IMR-90 (cell line): ENCODE data around the gene SMIM24. TPM values are rescaled to one million over a fixed set of nuclear protein-coding genes. Genes with fewer than 3 reads are reported as not detected.

Experiments
- ATAC-seq: fragments of 200-7000 bp; cut with Tn5 transposase; 2 replicates; pipeline ENCODE4 v1.9.1; 2020; ENCODE audit warnings: low read depth, mild to moderate bottlenecking, moderate library complexity
- BruUV-seq: library from RNA; stranded (reverse); fragments of 400-500 nt; replicated peaks from 2 replicates; lab custom pipeline; 2021; lab: Mats Ljungman, UMichigan
- CTCF ChIA-PET: fragments of 300-600 bp; formaldehyde crosslinking; extraction: SDS; loops from one replicate; lab custom pipeline; 2021; ENCODE audit warnings: antibody characterized with exemption; lab: Yijun Ruan, JAX
- POLR2A ChIA-PET: fragments of 300-600 bp; sonication (Branson Sonifier 250); formaldehyde crosslinking; loops from one replicate; lab custom pipeline; 2022; ENCODE audit warnings: antibody characterized with exemption; ENCODE audit not compliant: unreplicated experiment; lab: Charles Lee
- DNase-seq: peaks from one replicate; pipeline ENCODE4 v3.0.0; 2013
- H2AFZ ChIP-seq: replicated peaks from 2 replicates; pipeline ENCODE3; 2013; ENCODE audit warnings: low read length, mild to moderate bottlenecking; ENCODE audit not compliant: poor library complexity
- H2AK5ac ChIP-seq: 2 replicates; pipeline ENCODE4 v1.6.1; 2013; ENCODE audit warnings: low read depth, low read length, inconsistent platforms
- H2AK9ac ChIP-seq: replicated peaks from 2 replicates; pipeline ENCODE3; 2013; ENCODE audit warnings: mild to moderate bottlenecking, low read depth, low read length, moderate library complexity; ENCODE audit not compliant: poor library complexity
- H2BK120ac ChIP-seq: 2 replicates; pipeline ENCODE4 v1.6.1; 2013; ENCODE audit warnings: low read depth, low read length, inconsistent platforms
- H2BK15ac ChIP-seq: 3 replicates; pipeline ENCODE4 v1.6.1; 2013; ENCODE audit warnings: low read depth, low read length, inconsistent platforms
- H2BK20ac ChIP-seq: 2 replicates; pipeline ENCODE4 v1.6.1; 2013; ENCODE audit warnings: low read depth, mild to moderate bottlenecking, inconsistent platforms, low read length, moderate library complexity
- H2BK5ac ChIP-seq: 2 replicates; pipeline ENCODE4 v1.6.1; 2013; ENCODE audit warnings: mild to moderate bottlenecking, low read depth, low read length, inconsistent platforms; ENCODE audit not compliant: poor library complexity, severe bottlenecking
- H3K14ac ChIP-seq: replicated peaks from 2 replicates; pipeline ENCODE4 v1.6.1; 2013; ENCODE audit warnings: low read depth, low read length, inconsistent platforms
- H3K18ac ChIP-seq: 2 replicates; pipeline ENCODE4 v1.6.1; 2013; ENCODE audit warnings: low read depth, low read length, control low read depth
- H3K23ac ChIP-seq: 2 replicates; pipeline ENCODE4 v1.6.1; 2013; ENCODE audit warnings: low read depth, low read length, inconsistent platforms
- H3K27ac ChIP-seq: 2 replicates; pipeline ENCODE4 v1.5.1; 2013; ENCODE audit warnings: mild to moderate bottlenecking, control low read depth, low read length; ENCODE audit not compliant: insufficient read depth
- H3K27me3 ChIP-seq: 2 replicates; pipeline ENCODE4 v1.6.1; 2013; ENCODE audit warnings: low read length; ENCODE audit not compliant: control insufficient read depth, insufficient read depth
- H3K36me3 ChIP-seq: 2 replicates; pipeline ENCODE4 v1.6.1; 2013; ENCODE audit warnings: low read length, mixed read lengths; ENCODE audit not compliant: control insufficient read depth, insufficient read depth
- H3K4ac ChIP-seq: 2 replicates; pipeline ENCODE4 v1.6.1; 2013; ENCODE audit warnings: low read depth, low read length, inconsistent platforms
- H3K4me1 ChIP-seq: 2 replicates; pipeline ENCODE4 v1.6.1; 2013; ENCODE audit warnings: low read length, mixed read lengths; ENCODE audit not compliant: control insufficient read depth, insufficient read depth
- H3K4me2 ChIP-seq: 2 replicates; pipeline ENCODE4 v1.6.1; 2013; ENCODE audit warnings: low read depth, mild to moderate bottlenecking, control low read depth, low read length, moderate library complexity
- H3K4me3 ChIP-seq: 2 replicates; pipeline ENCODE4 v1.5.1; 2013; ENCODE audit warnings: low read depth, mild to moderate bottlenecking, control low read depth, low read length, moderate library complexity; ENCODE audit not compliant: insufficient read depth
- H3K56ac ChIP-seq: 2 replicates; pipeline ENCODE4 v1.6.1; 2013; ENCODE audit warnings: low read length, inconsistent platforms; ENCODE audit not compliant: insufficient read depth; ENCODE audit errors: extremely low read depth
- H3K79me1 ChIP-seq, 2 experiments: 2 replicates each; pipeline ENCODE4 v1.6.1; 2013; ENCODE audit warnings: low read length in 2 of 2, inconsistent platforms in 1 of 2, low read depth in 1 of 2
- H3K9ac ChIP-seq: 2 replicates; pipeline ENCODE4 v1.6.1; 2013; ENCODE audit warnings: low read depth, low read length, control low read depth
- H3K9me1 ChIP-seq: 2 replicates; pipeline ENCODE4 v1.6.1; 2013; ENCODE audit warnings: low read length, inconsistent platforms; ENCODE audit not compliant: insufficient read depth
- H3K9me3 ChIP-seq: 2 replicates; pipeline ENCODE4 v1.6.1; 2013; ENCODE audit warnings: low read length; ENCODE audit not compliant: control insufficient read depth, insufficient read depth
- H4K20me1 ChIP-seq: 2 replicates; pipeline ENCODE4 v1.6.1; 2013; ENCODE audit warnings: low read length, inconsistent platforms; ENCODE audit not compliant: insufficient read depth
- H4K5ac ChIP-seq: 2 replicates; pipeline ENCODE4 v1.6.1; 2013; ENCODE audit warnings: mild to moderate bottlenecking, low read depth, low read length, control low read depth
- H4K8ac ChIP-seq, 2 experiments: 2 replicates each; pipeline ENCODE4 v1.6.1; 2013; ENCODE audit warnings: low read depth in 2 of 2, low read length in 2 of 2, control low read depth in 1 of 2, inconsistent platforms in 1 of 2
- H4K91ac ChIP-seq: 2 replicates; pipeline ENCODE4 v1.6.1; 2013; ENCODE audit warnings: low read depth, low read length, inconsistent platforms; ENCODE audit not compliant: insufficient read depth
- BHLHE40 ChIP-seq: fragments of 150-350 bp; IDR thresholded peaks from 2 replicates; pipeline ENCODE4 v1.6.1; 2016; ENCODE audit warnings: mild to moderate bottlenecking, low read depth, low read length
- CEBPB ChIP-seq: IDR thresholded peaks from 2 replicates; pipeline ENCODE4 v1.6.1; 2012; ENCODE audit warnings: low read depth, low read length, improper control_type of control experiment
- CHD1 ChIP-seq: IDR thresholded peaks from 2 replicates; pipeline ENCODE4 v1.6.1; 2012; ENCODE audit warnings: low read depth, low read length, improper control_type of control experiment
- FOS ChIP-seq: fragments of 150-350 bp; IDR thresholded peaks from 2 replicates; pipeline ENCODE4 v1.6.1; 2016; ENCODE audit warnings: low read depth, low read length
- MAFK ChIP-seq: IDR thresholded peaks from 2 replicates; pipeline ENCODE4 v1.6.1; 2012; ENCODE audit warnings: low read depth, low read length, improper control_type of control experiment
- MXI1 ChIP-seq: IDR thresholded peaks from 2 replicates; pipeline ENCODE4 v1.6.1; 2012; ENCODE audit warnings: low read depth, mild to moderate bottlenecking, low read length, moderate library complexity, borderline replicate concordance
- NFE2L2 ChIP-seq: fragments of 150-350 bp; IDR thresholded peaks from 2 replicates; pipeline ENCODE4 v1.6.1; 2016; ENCODE audit warnings: low read depth, mild to moderate bottlenecking, low read length
- POLR2A ChIP-seq: IDR thresholded peaks from 2 replicates; pipeline ENCODE4 v1.6.1; 2012; ENCODE audit warnings: mild to moderate bottlenecking, low read depth, low read length
- RFX5 ChIP-seq: IDR thresholded peaks from 2 replicates; pipeline ENCODE4 v1.8.0; 2012; ENCODE audit warnings: low read depth, mild to moderate bottlenecking, low read length, moderate library complexity
- SMC3 ChIP-seq: fragments of 150-350 bp; IDR thresholded peaks from 2 replicates; pipeline ENCODE4 v1.6.1; 2016; ENCODE audit warnings: low read depth, mild to moderate bottlenecking, antibody characterized with exemption, low read length, moderate library complexity
- WGBS, 2 experiments: methylation state at CpG; one replicate each; pipeline versions ENCODE4 v1.1.5 to v1.1.7; 2013; ENCODE audit warnings: missing lambda C conversion rate in 2 of 2; ENCODE audit not compliant: insufficient read length in 1 of 2; ENCODE audit errors: extremely low coverage in 2 of 2; 5-methylcytosine and 5-hydroxymethylcytosine counted together
- dilution Hi-C: fragments of 300-500 bp; cut with HindIII; formaldehyde crosslinking; loops from one replicate; pipeline ENCODE4 v1.14.3; 2018; ENCODE audit warnings: low sequenced_read_pairs; ENCODE audit not compliant: unreplicated experiment
- in situ Hi-C: fragments of 300-500 bp; cut with MboI; formaldehyde crosslinking; loops from 3 replicates; pipeline ENCODE4 v1.14.3; 2019; ENCODE audit warnings: low sequenced_read_pairs, inconsistent platforms, mixed read lengths
- intact Hi-C: fragments of 100-400 bp; cut with micrococcal nuclease; formaldehyde crosslinking; loops from 2 replicates; pipeline ENCODE4 v1.10.0; 2022
- polyA plus RNA-seq, 3 experiments: library from polyadenylated mRNA; depleted of rRNA; stranded (reverse); fragments of >200 nt; gene quantifications; 2 replicates each; pipeline ENCODE4 v1.2.3, GENCODE V29; 2012; ENCODE audit warnings: low replicate concordance in 1 of 3
- total RNA-seq: library from RNA; depleted of rRNA; stranded (reverse); fragments of >200 nt; gene quantifications from 2 replicates; pipeline ENCODE4 v1.2.3, GENCODE V29; 2012
- TF ChIP-seq, protein P1 (sequence below): fragments of 150-350 bp; IDR thresholded peaks from 2 replicates; pipeline ENCODE4 v1.6.1; 2016; ENCODE audit warnings: low read depth, mild to moderate bottlenecking, low read length, moderate library complexity, borderline replicate concordance
- TF ChIP-seq, protein P2 (sequence below): fragments of 150-350 bp; IDR thresholded peaks from 2 replicates; pipeline ENCODE4 v1.6.1; 2017; ENCODE audit warnings: mild to moderate bottlenecking, antibody characterized with exemption, low read length, low read depth
- TF ChIP-seq, protein P3 (sequence below): conservative IDR thresholded peaks from 2 replicates; pipeline ENCODE4 v1.5.1; 2012; ENCODE audit warnings: mild to moderate bottlenecking, low read depth, low read length, improper control_type of control experiment

The SMIM24 gene
- total and polyA plus RNA-seq, 2 of the 4 experiments (the other 2 are of a cell fraction) = not detected

DNA sequence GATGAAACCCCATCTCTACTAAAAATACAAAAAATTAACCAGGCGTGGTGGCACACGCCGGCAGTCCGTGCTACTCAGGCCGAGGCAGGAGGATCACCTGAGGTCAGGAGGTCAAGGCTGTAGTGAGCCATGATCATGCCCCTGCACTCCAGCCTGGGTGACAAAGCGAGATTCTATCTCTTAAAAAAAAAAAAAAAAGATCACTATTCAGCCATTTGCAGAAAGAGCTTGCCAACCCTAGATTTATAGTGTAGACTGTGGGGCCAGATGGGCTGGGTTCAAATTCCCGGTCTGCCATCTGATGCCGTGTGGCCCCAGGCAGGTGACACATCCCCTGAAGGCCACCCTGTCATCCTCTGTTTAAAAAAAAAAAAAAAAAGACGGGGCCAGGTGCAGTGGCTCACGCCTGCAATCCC lies 28.9 kb downstream of the SMIM24 start (continued):
- TF ChIP-seq SMC3 (no peak), MAFK (no peak)
- TF ChIP-seq, protein P1, sequence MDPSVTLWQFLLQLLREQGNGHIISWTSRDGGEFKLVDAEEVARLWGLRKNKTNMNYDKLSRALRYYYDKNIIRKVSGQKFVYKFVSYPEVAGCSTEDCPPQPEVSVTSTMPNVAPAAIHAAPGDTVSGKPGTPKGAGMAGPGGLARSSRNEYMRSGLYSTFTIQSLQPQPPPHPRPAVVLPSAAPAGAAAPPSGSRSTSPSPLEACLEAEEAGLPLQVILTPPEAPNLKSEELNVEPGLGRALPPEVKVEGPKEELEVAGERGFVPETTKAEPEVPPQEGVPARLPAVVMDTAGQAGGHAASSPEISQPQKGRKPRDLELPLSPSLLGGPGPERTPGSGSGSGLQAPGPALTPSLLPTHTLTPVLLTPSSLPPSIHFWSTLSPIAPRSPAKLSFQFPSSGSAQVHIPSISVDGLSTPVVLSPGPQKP = no peak

DNA sequence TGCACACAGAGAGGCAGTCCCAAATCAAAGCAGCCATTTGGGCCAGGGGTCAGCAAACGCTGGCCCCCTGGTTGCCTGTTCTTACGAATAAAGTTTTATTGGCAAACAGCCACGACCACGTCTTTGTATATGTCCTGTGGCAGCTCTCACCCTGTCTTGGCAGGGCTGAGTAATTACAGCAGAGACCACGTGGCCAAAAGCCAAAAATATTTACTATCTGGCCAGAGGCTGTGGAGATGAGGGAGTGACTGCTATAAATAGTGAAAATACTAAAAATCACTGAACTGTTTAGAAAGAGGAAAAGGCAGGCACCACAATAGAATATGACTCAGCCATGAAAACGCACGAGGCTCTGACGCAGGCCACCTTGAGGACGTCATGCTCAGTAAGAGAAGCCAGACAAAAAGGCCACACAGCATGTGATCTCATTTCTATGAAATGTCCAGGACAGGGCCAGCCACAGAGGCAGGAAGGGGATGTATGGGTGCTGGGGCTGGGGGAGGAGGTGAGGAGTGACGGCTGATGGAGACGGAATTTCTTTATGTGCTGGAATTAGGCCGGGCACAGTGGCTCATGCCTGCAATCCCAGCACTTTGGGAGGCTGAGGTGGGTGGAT lies 29.4 kb downstream of the SMIM24 start:
- Histone ChIP-seq H3K4me2 (no peak overlapping the region), H3K27me3 (no peaks in the 10 kb centered on the region), H3K27ac (peak overlapping the region; percentile 67), H3K79me1 (peaks cover 31 to 66% of the 10 kb centered on the region in 2 experiments), H2AFZ (peak overlapping the region; percentile 47), H3K36me3 (peaks cover 62% of the 10 kb centered on the region), H4K8ac (peak overlapping the region in 1 of 2 experiments; percentile 65; a peak in 2 of 4 replicates), H4K5ac (no peak overlapping the region), H3K14ac (no peak overlapping the region), H3K4me3 (no peak overlapping the region), H2AK5ac (no peak overlapping the region), H2BK120ac (no peak overlapping the region; the same call in 1 of the 2 replicates), H3K9ac (no peak overlapping the region), H3K9me1 (peaks cover 9% of the 10 kb centered on the region), H3K56ac (no peak overlapping the region), H3K9me3 (no peaks in the 10 kb centered on the region), H4K20me1 (peaks cover 38% of the 10 kb centered on the region), H3K23ac (no peak overlapping the region; the same call in 1 of the 2 replicates), H2BK15ac (no peak overlapping the region), H4K91ac (no peak overlapping the region), H3K4me1 (peaks cover 2% of the 10 kb centered on the region), H2AK9ac (no peak overlapping the region), H2BK20ac (no peak overlapping the region), H2BK5ac (peak overlapping the region; percentile 64), H3K4ac (peak overlapping the region; percentile 73; the same call in 1 of the 2 replicates), H3K18ac (no peak overlapping the region)
- WGBS, 2 experiments = no CpG with 5 or more reads among the region's 12 CpGs
- no TSS peak for BruUV-seq
- ChIA-PET CTCF (no interaction called here), POLR2A (no interaction called here)
- in situ Hi-C loops = no loop called here
- dilution Hi-C loops = no loop called here
- peak; percentile 100 for DNase-seq
- intact Hi-C loops = loop anchor here (1.0 to 2.0 kb wide), 2 partner anchors 16 to 46 kb away; no protein-coding TSS in a partner anchor
- ATAC-seq = peak; percentile 96
- TF ChIP-seq, protein P2, sequence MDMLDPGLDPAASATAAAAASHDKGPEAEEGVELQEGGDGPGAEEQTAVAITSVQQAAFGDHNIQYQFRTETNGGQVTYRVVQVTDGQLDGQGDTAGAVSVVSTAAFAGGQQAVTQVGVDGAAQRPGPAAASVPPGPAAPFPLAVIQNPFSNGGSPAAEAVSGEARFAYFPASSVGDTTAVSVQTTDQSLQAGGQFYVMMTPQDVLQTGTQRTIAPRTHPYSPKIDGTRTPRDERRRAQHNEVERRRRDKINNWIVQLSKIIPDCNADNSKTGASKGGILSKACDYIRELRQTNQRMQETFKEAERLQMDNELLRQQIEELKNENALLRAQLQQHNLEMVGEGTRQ = peak; percentile 94
- no peak for TF ChIP-seq NFE2L2
- peak; percentile 83 for TF ChIP-seq BHLHE40
- TF ChIP-seq MXI1 = peak; percentile 51; the same call in 1 of the 2 replicates
- peak; percentile 96 for TF ChIP-seq FOS
- TF ChIP-seq MAFK = no peak
- no peak for TF ChIP-seq CHD1
- no peak for TF ChIP-seq CEBPB
- TF ChIP-seq POLR2A = no peak
- TF ChIP-seq RFX5 = no peak
- TF ChIP-seq, protein P3, sequence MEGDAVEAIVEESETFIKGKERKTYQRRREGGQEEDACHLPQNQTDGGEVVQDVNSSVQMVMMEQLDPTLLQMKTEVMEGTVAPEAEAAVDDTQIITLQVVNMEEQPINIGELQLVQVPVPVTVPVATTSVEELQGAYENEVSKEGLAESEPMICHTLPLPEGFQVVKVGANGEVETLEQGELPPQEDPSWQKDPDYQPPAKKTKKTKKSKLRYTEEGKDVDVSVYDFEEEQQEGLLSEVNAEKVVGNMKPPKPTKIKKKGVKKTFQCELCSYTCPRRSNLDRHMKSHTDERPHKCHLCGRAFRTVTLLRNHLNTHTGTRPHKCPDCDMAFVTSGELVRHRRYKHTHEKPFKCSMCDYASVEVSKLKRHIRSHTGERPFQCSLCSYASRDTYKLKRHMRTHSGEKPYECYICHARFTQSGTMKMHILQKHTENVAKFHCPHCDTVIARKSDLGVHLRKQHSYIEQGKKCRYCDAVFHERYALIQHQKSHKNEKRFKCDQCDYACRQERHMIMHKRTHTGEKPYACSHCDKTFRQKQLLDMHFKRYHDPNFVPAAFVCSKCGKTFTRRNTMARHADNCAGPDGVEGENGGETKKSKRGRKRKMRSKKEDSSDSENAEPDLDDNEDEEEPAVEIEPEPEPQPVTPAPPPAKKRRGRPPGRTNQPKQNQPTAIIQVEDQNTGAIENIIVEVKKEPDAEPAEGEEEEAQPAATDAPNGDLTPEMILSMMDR = no peak
